Breast epithelium (tissue), 3 donors: Measurements from ENCODE around the gene SNAI3.

Experiments
- POLR2A ChIP-seq: fragments of 450-650 bp; IDR thresholded peaks from one replicate; pipeline ENCODE4 v1.6.1; 2016; ENCODE audit warnings: antibody characterized with exemption, mild to moderate bottlenecking, moderate library complexity
- POLR2AphosphoS5 ChIP-seq, 3 donors: sonication (generic); formaldehyde crosslinking; IDR thresholded peaks; one replicate each; pipeline ENCODE4 v1.6.1; 2017; ENCODE audit warnings: antibody characterized with exemption in 3 of 3
- TF ChIP-seq, protein P1 (sequence below), 3 donors: fragments of 450-650 bp; IDR thresholded peaks; one replicate each; pipeline ENCODE4 v1.5.1; 2016 to 2017; ENCODE audit warnings: antibody characterized with exemption in 3 of 3, mild to moderate bottlenecking in 3 of 3, moderate library complexity in 3 of 3

DNA sequence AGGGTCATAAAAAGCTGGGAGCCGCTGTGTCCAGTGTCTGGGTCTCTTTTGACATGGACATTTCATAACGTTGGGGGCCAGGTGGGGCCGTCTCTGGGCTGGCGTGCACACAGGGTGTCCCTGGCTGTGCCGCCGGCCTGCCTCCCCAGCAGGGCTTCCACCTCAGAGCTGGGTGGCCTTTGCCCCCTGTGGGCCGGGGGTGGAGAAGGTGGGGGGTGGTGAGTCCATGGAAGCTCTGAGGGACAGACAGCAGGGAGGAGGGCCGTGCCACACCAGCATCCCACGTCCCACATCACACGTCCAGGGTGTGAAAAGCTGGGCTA lies 908 bp upstream of the SNAI3 start:
- TF ChIP-seq, protein P1, sequence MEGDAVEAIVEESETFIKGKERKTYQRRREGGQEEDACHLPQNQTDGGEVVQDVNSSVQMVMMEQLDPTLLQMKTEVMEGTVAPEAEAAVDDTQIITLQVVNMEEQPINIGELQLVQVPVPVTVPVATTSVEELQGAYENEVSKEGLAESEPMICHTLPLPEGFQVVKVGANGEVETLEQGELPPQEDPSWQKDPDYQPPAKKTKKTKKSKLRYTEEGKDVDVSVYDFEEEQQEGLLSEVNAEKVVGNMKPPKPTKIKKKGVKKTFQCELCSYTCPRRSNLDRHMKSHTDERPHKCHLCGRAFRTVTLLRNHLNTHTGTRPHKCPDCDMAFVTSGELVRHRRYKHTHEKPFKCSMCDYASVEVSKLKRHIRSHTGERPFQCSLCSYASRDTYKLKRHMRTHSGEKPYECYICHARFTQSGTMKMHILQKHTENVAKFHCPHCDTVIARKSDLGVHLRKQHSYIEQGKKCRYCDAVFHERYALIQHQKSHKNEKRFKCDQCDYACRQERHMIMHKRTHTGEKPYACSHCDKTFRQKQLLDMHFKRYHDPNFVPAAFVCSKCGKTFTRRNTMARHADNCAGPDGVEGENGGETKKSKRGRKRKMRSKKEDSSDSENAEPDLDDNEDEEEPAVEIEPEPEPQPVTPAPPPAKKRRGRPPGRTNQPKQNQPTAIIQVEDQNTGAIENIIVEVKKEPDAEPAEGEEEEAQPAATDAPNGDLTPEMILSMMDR (IDR thresholded peaks at IDR 0.05), result no peak
- TF ChIP-seq POLR2A (no peak), POLR2AphosphoS5 (IDR thresholded peaks at IDR 0.05) (no peak)
